ENCODE measurements around the gene SLC17A7. TPM values are rescaled to one million over a fixed set of nuclear protein-coding genes. Genes with fewer than 3 reads are reported as not detected.

Gene SLC17A7
- total and polyA plus RNA-seq, 2 of the 4 experiments (the other 2 are of a cell fraction): 0.03 TPM; not detected in 1

GRCh38 chr19:49435670-49436069 is 5.7 kb downstream of the SLC17A7 start:
- ChIA-PET CTCF (interaction anchor here (0.6 kb wide), 1 partner anchor 30 kb away, joined by 4 read pairs; no protein-coding TSS in a partner anchor), POLR2A (ENCODE audit: unreplicated experiment) (no interaction called here)
- H3K4me3 ChIP-seq (ENCODE audit: insufficient read depth, low read depth, low read length): no peak overlapping the region
- H4K20me1 ChIP-seq (ENCODE audit: insufficient read depth, low read length): no peaks in the 10 kb centered on the region
- 77% methylated on average over 6 of the region's 10 CpGs; no CpG with 5 or more reads in 1 of the 2 experiments for WGBS, 2 experiments (ENCODE audit: extremely low coverage in 2 of 2, insufficient read length in 1 of 2)
- no peak overlapping the region for H3K27ac ChIP-seq (ENCODE audit: insufficient read depth, low read length)
- intact Hi-C loops (cut with micrococcal nuclease) (no loop called here), in situ Hi-C loops (cut with MboI; ENCODE audit: low sequenced_read_pairs) (loop anchor here (10.0 kb wide), 1 partner anchor 171 kb away; no protein-coding TSS in a partner anchor), dilution Hi-C loops (cut with HindIII; ENCODE audit: low sequenced_read_pairs, unreplicated experiment) (no loop called here)
- H3K14ac ChIP-seq (replicated peaks; ENCODE audit: low read depth, low read length): no peak overlapping the region
- TF ChIP-seq USF2 (IDR thresholded peaks at IDR 0.05; ENCODE audit: low read depth, low read length): no peak
- no peak for TF ChIP-seq CTCF (conservative IDR thresholded peaks at IDR 0.05; ENCODE audit: low read depth, low read length)
- no peak for TF ChIP-seq CEBPB (IDR thresholded peaks at IDR 0.05; ENCODE audit: low read depth, low read length)
- no peak for TF ChIP-seq MAZ (IDR thresholded peaks at IDR 0.05; ENCODE audit: borderline replicate concordance, low read depth, low read length)
- no peak for TF ChIP-seq MXI1 (IDR thresholded peaks at IDR 0.05; ENCODE audit: borderline replicate concordance, low read depth, low read length)
- no peak for TF ChIP-seq RAD21 (IDR thresholded peaks at IDR 0.05; ENCODE audit: low read length)
- TF ChIP-seq POLR2A (IDR thresholded peaks at IDR 0.05; ENCODE audit: low read depth, low read length): no peak
- no peak for TF ChIP-seq SMC3 (IDR thresholded peaks at IDR 0.05; ENCODE audit: low read depth, low read length)
- TF ChIP-seq CHD1 (IDR thresholded peaks at IDR 0.05; ENCODE audit: low read depth, low read length): no peak
- no peak for TF ChIP-seq NFE2L2 (IDR thresholded peaks at IDR 0.05; ENCODE audit: low read depth, low read length)
- no peak for TF ChIP-seq ELK1 (IDR thresholded peaks at IDR 0.05; ENCODE audit: borderline replicate concordance, low read depth, low read length)
- TF ChIP-seq RFX5 (IDR thresholded peaks at IDR 0.05; ENCODE audit: low read depth, low read length): no peak
- no peak for TF ChIP-seq RCOR1 (IDR thresholded peaks at IDR 0.05; ENCODE audit: insufficient replicate concordance, low read length)
- TF ChIP-seq MAFK (IDR thresholded peaks at IDR 0.05; ENCODE audit: low read depth, low read length): no peak
- TF ChIP-seq FOS (IDR thresholded peaks at IDR 0.05; ENCODE audit: low read depth, low read length): no peak
- H2AK5ac ChIP-seq (ENCODE audit: low read depth, low read length): no peak overlapping the region
- ATAC-seq (ENCODE audit: low read depth): no peak
- peaks cover 18% of the 10 kb centered on the region for H3K9me3 ChIP-seq (ENCODE audit: control insufficient read depth, insufficient read depth, low read length)
- H3K79me1 ChIP-seq (ENCODE audit: low read depth in 1 of 2, low read length in 2 of 2): no peaks in the 10 kb centered on the region
- H3K4me2 ChIP-seq (ENCODE audit: low read depth, low read length): no peak overlapping the region
- no peak overlapping the region for H2BK20ac ChIP-seq (ENCODE audit: low read depth, low read length)
- H4K8ac ChIP-seq (ENCODE audit: low read depth in 2 of 2, low read length in 2 of 2): no peak overlapping the region
- no peak overlapping the region for H3K56ac ChIP-seq (ENCODE audit: extremely low read depth, insufficient read depth, low read length)
- H2AFZ ChIP-seq (replicated peaks; ENCODE audit: low read length, poor library complexity): no peak overlapping the region
- H4K91ac ChIP-seq (ENCODE audit: insufficient read depth, low read depth, low read length): no peak overlapping the region
- H3K27me3 ChIP-seq (ENCODE audit: control insufficient read depth, insufficient read depth, low read length): peaks cover 98% of the 10 kb centered on the region
- no peaks in the 10 kb centered on the region for H3K9me1 ChIP-seq (ENCODE audit: insufficient read depth, low read length)
- H2BK5ac ChIP-seq (ENCODE audit: low read depth, low read length, poor library complexity, severe bottlenecking): no peak overlapping the region
- no peak overlapping the region for H3K23ac ChIP-seq (ENCODE audit: low read depth, low read length)
- H3K18ac ChIP-seq (ENCODE audit: low read depth, low read length): no peak overlapping the region
- H2AK9ac ChIP-seq (replicated peaks; ENCODE audit: low read depth, low read length, poor library complexity): no peak overlapping the region
- no peak overlapping the region for H4K5ac ChIP-seq (ENCODE audit: low read depth, low read length)
- no peak overlapping the region for H2BK15ac ChIP-seq (ENCODE audit: low read depth, low read length)
- BruUV-seq (replicated peaks): no TSS peak
- H3K4ac ChIP-seq (ENCODE audit: low read depth, low read length): no peak overlapping the region
- no peaks in the 10 kb centered on the region for H3K4me1 ChIP-seq (ENCODE audit: control insufficient read depth, insufficient read depth, low read length)
- H2BK120ac ChIP-seq (ENCODE audit: low read depth, low read length): no peak overlapping the region
- H3K9ac ChIP-seq (ENCODE audit: low read depth, low read length): no peak overlapping the region
- DNase-seq: no peak
- H3K36me3 ChIP-seq (ENCODE audit: control insufficient read depth, insufficient read depth, low read length): no peaks in the 10 kb centered on the region

Data from IMR-90 (cell line).